CD14-positive monocyte (primary cell): Measurements from ENCODE around the gene CPSF3. TPM values are rescaled to one million over a fixed set of nuclear protein-coding genes. Genes with fewer than 3 reads are reported as not detected.

Experiments
- DNase-seq, 3 donors: peaks; one replicate each; pipeline ENCODE4 v3.0.0-alpha.2; 2011 to 2022
- H2AFZ ChIP-seq: 2 replicates; pipeline ENCODE4 v1.6.0; 2012; ENCODE audit warnings: mild to moderate bottlenecking, low read depth, low read length, inconsistent platforms; ENCODE audit not compliant: insufficient read depth, poor library complexity, severe bottlenecking
- H3K27ac ChIP-seq, 2 donors: 1 replicate in 1 of 2; 2 replicates in 1 of 2; pipeline ENCODE4 v1.5.1; 2012 to 2013; ENCODE audit warnings: low read length in 2 of 2, control low read depth in 1 of 2, inconsistent platforms in 1 of 2, low read depth in 1 of 2, mild to moderate bottlenecking in 1 of 2
- H3K27me3 ChIP-seq, 2 donors: one replicate each; pipeline versions ENCODE4 v1.6.0 to v1.6.1; 2011 to 2013; ENCODE audit warnings: low read length in 2 of 2; ENCODE audit not compliant: control insufficient read depth in 2 of 2, insufficient read depth in 2 of 2
- H3K36me3 ChIP-seq, 2 donors: replicated peaks in 1 of 2; 1 replicate in 1 of 2; 2 replicates in 1 of 2; pipeline versions ENCODE4 v1.5.1 to v1.6.1; 2012 to 2013; ENCODE audit warnings: low read length in 2 of 2, control low read depth in 1 of 2, inconsistent platforms in 1 of 2, mild to moderate bottlenecking in 1 of 2; ENCODE audit not compliant: insufficient read depth in 2 of 2, control insufficient read depth in 1 of 2
- H3K4me1 ChIP-seq, 2 donors: 1 replicate in 1 of 2; 2 replicates in 1 of 2; pipeline versions ENCODE4 v1.5.1 to v1.6.1; 2012 to 2013; ENCODE audit warnings: low read length in 2 of 2, control low read depth in 1 of 2, inconsistent platforms in 1 of 2, mild to moderate bottlenecking in 1 of 2, moderate library complexity in 1 of 2; ENCODE audit not compliant: insufficient read depth in 2 of 2, control insufficient read depth in 1 of 2
- H3K4me2 ChIP-seq: replicated peaks from 2 replicates; pipeline ENCODE3; 2012; ENCODE audit warnings: low read length, moderate library complexity, mild to moderate bottlenecking; ENCODE audit not compliant: poor library complexity, severe bottlenecking; ENCODE audit errors: extremely low read depth
- H3K4me3 ChIP-seq, 3 experiments: fragments of 200-600 bp in 1 of 3; sonication (generic) in 1 of 3; replicated peaks in 1 of 3; 1 replicate in 2 of 3; 2 replicates in 1 of 3; pipeline ENCODE4 v1.5.1; 2011 to 2013; ENCODE audit warnings: low read length in 3 of 3, mild to moderate bottlenecking in 3 of 3, control low read depth in 2 of 3, low read depth in 2 of 3, inconsistent platforms in 1 of 3, moderate library complexity in 1 of 3
- H3K79me2 ChIP-seq: 2 replicates; pipeline ENCODE4 v1.6.0; 2012; ENCODE audit warnings: mild to moderate bottlenecking, control low read depth, inconsistent platforms, low read length, moderate library complexity; ENCODE audit not compliant: insufficient read depth
- H3K9ac ChIP-seq: 2 replicates; pipeline ENCODE4 v1.6.0; 2017; ENCODE audit warnings: low read length, mild to moderate bottlenecking; ENCODE audit not compliant: insufficient read depth, poor library complexity, severe bottlenecking
- H3K9me3 ChIP-seq, 2 donors: replicated peaks in 1 of 2; 1 replicate in 1 of 2; 2 replicates in 1 of 2; pipeline versions ENCODE4 v1.5.1 to v1.6.1; 2012 to 2013; ENCODE audit warnings: low read length in 2 of 2, control low read depth in 1 of 2; ENCODE audit not compliant: control insufficient read depth in 1 of 2, insufficient read depth in 1 of 2
- H4K20me1 ChIP-seq: 2 replicates; pipeline ENCODE4 v1.6.0; 2012; ENCODE audit warnings: mild to moderate bottlenecking, low read length, control low read depth, moderate library complexity; ENCODE audit not compliant: insufficient read depth
- H3K27ac Mint-ChIP-seq, 7 donors: one replicate each; pipeline ENCODE4 v1.8.0; 2020; ENCODE audit warnings: mild to moderate bottlenecking in 7 of 7, mixed read lengths in 7 of 7, moderate library complexity in 6 of 7, inconsistent platforms in 2 of 7
- H3K27me3 Mint-ChIP-seq, 3 donors: one replicate each; pipeline ENCODE4 v1.8.0; 2021 to 2022; ENCODE audit warnings: low read depth in 3 of 3, mild to moderate bottlenecking in 3 of 3, mixed read lengths in 3 of 3, moderate library complexity in 3 of 3, inconsistent platforms in 1 of 3
- H3K36me3 Mint-ChIP-seq, 2 donors: one replicate each; pipeline ENCODE4 v1.8.0; 2020; ENCODE audit warnings: mixed read lengths in 2 of 2, inconsistent platforms in 1 of 2, mild to moderate bottlenecking in 1 of 2
- H3K4me1 Mint-ChIP-seq: one replicate; pipeline ENCODE4 v1.8.0; 2020; ENCODE audit warnings: mild to moderate bottlenecking, mixed read lengths
- H3K4me3 Mint-ChIP-seq, 2 donors: one replicate each; pipeline ENCODE4 v1.8.0; 2020; ENCODE audit warnings: mild to moderate bottlenecking in 2 of 2, mixed read lengths in 2 of 2, moderate library complexity in 1 of 2
- H3K9me3 Mint-ChIP-seq, 7 donors: one replicate each; pipeline ENCODE4 v1.8.0; 2020 to 2022; ENCODE audit warnings: mixed read lengths in 7 of 7, mild to moderate bottlenecking in 6 of 7, moderate library complexity in 6 of 7, inconsistent platforms in 2 of 7
- CTCF ChIP-seq: fragments of 200-600 bp; IDR thresholded peaks from one replicate; pipeline ENCODE4 v1.8.0; 2022; ENCODE audit warnings: antibody characterized with exemption, mild to moderate bottlenecking
- WGBS: methylation state at CpG from one replicate; pipeline ENCODE4 v1.1.5; 2013; ENCODE audit warnings: missing lambda C conversion rate; ENCODE audit not compliant: insufficient coverage; 5-methylcytosine and 5-hydroxymethylcytosine counted together
- intact Hi-C, 2 donors: fragments of 100-400 bp; cut with micrococcal nuclease; formaldehyde crosslinking; loops; one replicate each; pipeline versions ENCODE4 v1.15.0 to v1.15.1; 2023
- polyA plus RNA-seq, 3 donors: library from polyadenylated mRNA; depleted of rRNA in 1 of 3; unstranded in 2 of 3; stranded (reverse) in 1 of 3; fragments of 300-500 nt in 2 of 3; fragments of >200 nt in 1 of 3; fragmentation: Illumina TruSeq in 2 of 3; gene quantifications; 1 replicate in 2 of 3; 2 replicates in 1 of 3; pipeline ENCODE4 v1.2.3, GENCODE V29; 2012 to 2021

The CPSF3 gene
- polyA plus RNA-seq, 3 donors: 17.2 to 34.0 (median 26.6) TPM

DNA sequence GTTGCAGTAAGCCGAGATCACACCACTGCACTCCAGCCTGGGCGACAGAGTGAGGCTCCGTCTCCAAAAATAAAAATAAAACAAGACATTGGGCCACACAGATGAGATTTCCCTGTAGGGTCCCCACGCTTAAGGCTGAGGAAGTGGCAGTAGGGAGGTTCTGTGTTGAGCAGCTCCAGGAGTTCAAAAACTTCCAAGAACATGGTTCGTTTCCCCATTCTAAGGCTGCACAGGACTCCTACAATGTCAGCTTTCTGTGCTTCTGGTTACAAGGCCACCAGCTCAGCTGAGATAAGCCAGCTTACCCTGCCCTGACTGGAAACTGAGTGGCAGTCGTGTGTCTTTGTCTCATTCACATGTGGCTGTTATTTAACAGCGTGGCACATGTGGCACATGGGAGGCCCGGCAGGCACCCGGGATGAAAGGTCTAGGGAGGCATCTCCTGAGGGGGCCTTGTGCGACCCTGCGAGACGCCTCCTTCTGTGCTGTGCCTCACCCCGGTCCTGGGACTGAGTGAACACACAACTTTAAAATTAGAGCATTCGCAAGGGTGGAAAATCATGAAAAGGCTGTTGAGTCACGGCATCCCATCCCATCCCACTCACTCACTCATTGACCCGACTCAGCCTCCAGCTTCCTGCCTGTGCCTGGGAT is 7.8 kb upstream of the CPSF3 start:
- H3K27me3 ChIP-seq: no peaks in the 10 kb centered on the region
- H3K27ac ChIP-seq: no peak overlapping the region
- H3K4me3 ChIP-seq: no peak overlapping the region
- peaks cover 36 to 84% of the 10 kb centered on the region in 2 donors for H3K36me3 ChIP-seq
- peaks cover 46% of the 10 kb centered on the region for H3K79me2 ChIP-seq
- H3K4me2 ChIP-seq: no peak overlapping the region
- H2AFZ ChIP-seq: no peak overlapping the region
- H3K27me3 Mint-ChIP-seq: peaks cover 0 to 2% (median 0%) of the 10 kb centered on the region in 3 donors
- WGBS: 97% methylated on average over 14 of the region's 16 CpGs
- H3K27ac Mint-ChIP-seq: peak overlapping the region in 1 of 7 donors; percentile 22
- intact Hi-C loops: no loop called here
- H3K9me3 Mint-ChIP-seq: no peaks in the 10 kb centered on the region
- no peak for DNase-seq
- H3K36me3 Mint-ChIP-seq: peaks cover 52 to 65% of the 10 kb centered on the region in 2 donors
- peaks cover 5% of the 10 kb centered on the region for H3K4me1 Mint-ChIP-seq
- TF ChIP-seq CTCF: no peak
- no peak overlapping the region for H3K9ac ChIP-seq
- H4K20me1 ChIP-seq: peaks cover 25% of the 10 kb centered on the region
- H3K9me3 ChIP-seq: no peaks in the 10 kb centered on the region
- no peaks in the 10 kb centered on the region for H3K4me1 ChIP-seq
- H3K4me3 Mint-ChIP-seq: no peak overlapping the region

GRCh38 chr2:9416267-9416961 is 7.0 kb upstream of the CPSF3 start:
- Histone ChIP-seq H3K4me3 (no peak overlapping the region), H3K79me2 (peaks cover 52% of the 10 kb centered on the region), H3K36me3 (peaks cover 28 to 76% of the 10 kb centered on the region in 2 donors), H3K27ac (peak overlapping the region in 1 of 2 donors; percentile 36), H4K20me1 (peaks cover 25% of the 10 kb centered on the region), H2AFZ (no peak overlapping the region), H3K4me1 (no peaks in the 10 kb centered on the region), H3K4me2 (no peak overlapping the region), H3K9me3 (no peaks in the 10 kb centered on the region), H3K27me3 (no peaks in the 10 kb centered on the region), H3K9ac (no peak overlapping the region)
- Mint-ChIP-seq H3K9me3 (no peaks in the 10 kb centered on the region), H3K36me3 (peaks cover 46 to 57% of the 10 kb centered on the region in 2 donors), H3K4me1 (peaks cover 7% of the 10 kb centered on the region), H3K4me3 (no peak overlapping the region), H3K27me3 (peaks cover 0 to 2% (median 0%) of the 10 kb centered on the region in 3 donors), H3K27ac (peak overlapping the region in 3 of 7 donors; percentile 12 to 30 (median 20))
- 93% methylated on average over 8 of the region's 9 CpGs for whole genome bisulfite sequencing
- TF ChIP-seq CTCF: no peak
- intact Hi-C loops: no loop called here
- no peak for DNase-seq
